Central memory CD8-positive, alpha-beta T cell (primary cell): ENCODE measurements around the gene THSD8.
"Not testable (repeated sequence)": the region's sequence is repeated elsewhere in the genome, so short reads cannot be mapped to it uniquely, and the experiment has no call there.

ENCODE experiments used
- ATAC-seq: fragments of 150-1000 bp; cut with Tn5 transposase; replicated peaks from 2 replicates; pipeline ENCODE4 v1.10.0; 2022; ENCODE audit warnings: mild to moderate bottlenecking, moderate FRiP score, moderate number of reproducible peaks; ENCODE audit not compliant: poor library complexity, severe bottlenecking; ENCODE audit errors: extremely low read depth
- DNase-seq, 2 donors: peaks; one replicate each; pipeline ENCODE4 v3.0.0; 2021; ENCODE audit warnings: low spot score in 2 of 2
- H3K27ac Mint-ChIP-seq: one replicate; pipeline ENCODE4 v1.8.0; 2022; ENCODE audit warnings: low read depth, mild to moderate bottlenecking, moderate library complexity, mixed read lengths
- H3K27me3 Mint-ChIP-seq: one replicate; pipeline ENCODE4 v1.8.0; 2022; ENCODE audit warnings: mixed read lengths
- H3K36me3 Mint-ChIP-seq: one replicate; pipeline ENCODE4 v1.8.0; 2022; ENCODE audit warnings: mild to moderate bottlenecking, moderate library complexity, mixed read lengths; ENCODE audit not compliant: insufficient read depth
- H3K4me1 Mint-ChIP-seq: one replicate; pipeline ENCODE4 v1.8.0; 2022; ENCODE audit warnings: mixed read lengths
- H3K4me3 Mint-ChIP-seq: one replicate; pipeline ENCODE4 v1.8.0; 2022; ENCODE audit warnings: mild to moderate bottlenecking, moderate library complexity, mixed read lengths
- H3K9me3 Mint-ChIP-seq: one replicate; pipeline ENCODE4 v1.8.0; 2022; ENCODE audit warnings: mixed read lengths

THSD8 gene

DNA sequence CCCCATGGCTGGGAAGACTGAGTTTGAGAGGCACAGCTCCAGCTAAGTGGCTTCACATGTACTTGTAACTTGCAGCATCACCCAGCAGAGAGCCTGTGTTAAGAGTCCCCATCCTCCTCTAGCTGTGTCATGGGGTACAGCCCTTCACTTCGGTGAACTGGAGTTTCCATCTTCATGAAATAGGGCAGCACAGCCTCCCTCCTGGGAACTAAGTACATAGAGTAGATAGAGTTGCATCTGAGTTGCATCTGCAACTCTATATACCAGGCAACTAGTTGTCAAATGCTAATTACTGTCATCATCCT, 1.5 kb upstream of the THSD8 start:
- Mint-ChIP-seq H3K27ac (no peak overlapping the region), H3K36me3 (peaks cover 13% of the 10 kb centered on the region), H3K4me1 (peaks cover 26% of the 10 kb centered on the region), H3K4me3 (peak overlapping the region; percentile 83), H3K9me3 (no peaks in the 10 kb centered on the region), H3K27me3 (no peaks in the 10 kb centered on the region)
- ATAC-seq = no peak
- DNase-seq = no peak

DNA sequence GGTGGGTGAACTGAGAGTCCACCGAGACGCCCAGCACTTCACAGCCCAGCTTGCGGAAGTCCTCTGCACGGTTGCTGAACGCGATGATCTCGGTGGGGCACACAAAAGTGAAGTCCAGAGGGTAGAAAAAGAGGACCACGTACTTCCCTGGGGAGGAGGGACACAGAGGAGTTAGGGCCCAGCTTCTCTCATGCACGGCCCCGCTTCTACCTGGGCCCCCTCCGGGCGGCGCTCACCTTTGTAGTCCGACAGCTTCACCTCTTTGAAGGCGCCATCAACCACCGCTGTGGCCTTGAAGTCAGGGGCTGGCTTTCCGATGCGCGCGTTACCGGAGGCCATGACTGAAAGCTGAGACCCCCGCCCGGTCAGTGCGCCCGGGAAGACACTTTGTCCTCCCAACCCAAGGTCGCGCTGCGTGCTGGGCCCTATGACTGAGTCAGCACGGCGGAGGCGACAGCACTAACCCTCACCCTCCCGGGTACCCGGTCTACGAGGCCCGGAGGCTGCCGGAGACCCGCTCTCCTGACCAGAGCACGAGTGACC, 875 bp upstream of the THSD8 start:
- H3K4me1 Mint-ChIP-seq = peaks cover 22% of the 10 kb centered on the region
- ATAC-seq (no peak), DNase-seq (no peak)
- H3K9me3 Mint-ChIP-seq = no peaks in the 10 kb centered on the region
- H3K36me3 Mint-ChIP-seq = peaks cover 13% of the 10 kb centered on the region
- peak overlapping the region; percentile 83 for H3K4me3 Mint-ChIP-seq
- peak overlapping the region; percentile 61 for H3K27ac Mint-ChIP-seq
- no peaks in the 10 kb centered on the region for H3K27me3 Mint-ChIP-seq

DNA sequence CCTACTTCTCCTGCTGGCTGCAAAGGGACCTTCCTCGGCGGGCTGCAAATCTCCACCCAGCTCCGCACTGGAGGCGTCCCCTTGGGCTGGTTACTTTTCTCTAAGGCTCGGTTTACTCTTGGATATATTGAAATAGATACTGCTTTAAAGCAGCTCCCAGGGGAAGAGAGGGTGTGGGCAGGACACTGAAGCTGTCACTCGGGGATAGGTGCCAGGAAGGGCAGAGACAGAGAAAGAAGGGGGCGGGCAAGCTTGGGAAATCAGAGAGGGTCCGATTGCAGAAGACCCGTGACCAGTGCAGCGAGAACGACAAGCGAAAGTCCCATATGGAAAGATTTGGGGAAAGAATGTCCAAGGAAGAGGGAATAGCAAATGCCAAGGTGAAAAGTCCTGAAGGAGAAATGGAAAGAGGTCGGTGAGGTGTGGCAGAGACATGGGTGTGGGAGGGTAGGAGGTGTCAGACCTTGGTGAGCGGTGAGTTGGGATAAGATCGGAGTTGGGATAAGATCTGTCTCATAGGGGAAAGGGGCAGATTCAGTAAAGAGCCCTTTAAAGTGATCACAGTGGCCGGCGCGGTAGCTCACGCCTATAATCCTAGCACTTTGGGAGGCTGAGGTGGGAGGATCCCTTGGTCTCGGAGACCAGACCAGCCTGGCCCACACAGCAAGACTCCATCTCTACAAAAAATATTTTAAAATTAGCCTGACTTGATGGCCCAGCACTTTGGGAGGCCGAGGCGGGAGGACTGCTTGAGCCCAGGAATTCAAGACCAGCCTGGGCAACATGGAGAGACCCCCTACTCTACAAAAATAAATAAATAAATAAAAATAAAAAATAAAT, 618 bp downstream of the THSD8 start:
- Mint-ChIP-seq H3K27ac (peak overlapping the region; percentile 29), H3K4me1 (peaks cover 26% of the 10 kb centered on the region), H3K9me3 (no peaks in the 10 kb centered on the region), H3K4me3 (peak overlapping the region; percentile 83), H3K36me3 (peaks cover 15% of the 10 kb centered on the region), H3K27me3 (no peaks in the 10 kb centered on the region)
- DNase-seq (no peak), ATAC-seq (no peak)

DNA sequence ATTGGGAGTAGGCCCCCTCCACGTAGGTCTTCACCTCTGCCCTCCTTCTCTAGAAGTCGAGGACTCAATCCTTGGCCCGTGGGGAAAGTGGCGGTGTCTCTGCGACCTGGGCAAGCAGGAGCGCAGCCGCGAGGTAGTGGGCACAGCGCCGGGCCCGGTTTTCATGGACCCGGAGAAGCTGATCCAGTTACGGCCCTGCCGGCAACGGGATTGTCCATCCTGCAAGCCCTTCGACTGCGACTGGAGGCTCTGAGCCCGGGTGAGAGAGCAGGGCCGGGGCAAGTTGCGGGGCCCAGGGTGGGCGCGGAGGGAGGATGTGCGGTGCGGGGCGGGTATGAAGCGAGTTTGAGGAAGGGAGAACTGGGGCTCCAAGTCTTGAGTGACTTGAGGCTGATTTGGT, 2.2 kb downstream of the THSD8 start:
- no peak overlapping the region for H3K4me3 Mint-ChIP-seq
- peaks cover 16% of the 10 kb centered on the region for H3K36me3 Mint-ChIP-seq
- H3K27me3 Mint-ChIP-seq = no peaks in the 10 kb centered on the region
- no peak for ATAC-seq
- peaks cover 26% of the 10 kb centered on the region for H3K4me1 Mint-ChIP-seq
- H3K27ac Mint-ChIP-seq = no peak overlapping the region
- DNase-seq = no peak
- no peaks in the 10 kb centered on the region for H3K9me3 Mint-ChIP-seq

DNA sequence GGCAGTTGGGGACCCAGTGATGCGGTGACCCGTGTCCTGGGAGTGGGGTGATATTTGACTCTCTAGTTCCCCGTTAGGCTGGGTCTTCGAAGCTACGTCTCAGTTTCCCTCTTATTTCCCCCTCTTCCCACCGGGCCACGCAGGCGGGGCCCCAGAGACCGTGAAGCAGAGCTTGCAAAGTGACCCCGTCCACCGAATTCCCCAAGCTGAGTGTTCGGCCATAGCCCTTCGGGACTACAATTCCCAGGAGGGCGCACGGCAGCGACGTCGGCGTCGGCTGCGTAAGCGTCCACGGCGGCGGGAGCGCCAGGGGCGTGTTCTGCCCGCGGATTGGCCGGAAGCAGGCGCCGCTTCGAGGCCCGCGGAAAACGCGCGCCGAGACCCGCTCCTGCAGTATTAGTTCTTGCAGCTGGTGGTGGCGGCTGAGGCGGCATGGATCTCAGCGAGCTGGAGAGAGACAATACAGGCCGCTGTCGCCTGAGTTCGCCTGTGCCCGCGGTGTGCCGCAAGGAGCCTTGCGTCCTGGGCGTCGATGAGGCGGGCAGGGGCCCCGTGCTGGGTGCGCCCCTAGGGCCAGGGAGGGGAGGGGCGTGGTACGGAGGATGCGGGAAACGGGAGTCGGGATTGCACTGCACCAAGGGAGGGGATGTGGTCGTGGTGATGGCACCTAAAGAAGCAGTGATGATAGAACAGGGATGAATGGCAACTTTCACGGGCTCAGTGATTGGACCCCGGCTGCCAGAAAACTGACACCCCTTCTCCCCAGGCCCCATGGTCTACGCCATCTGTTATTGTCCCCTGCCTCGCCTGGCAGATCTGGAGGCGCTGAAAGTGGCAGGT, 4.6 kb downstream of the THSD8 start, which contains the start of gene RNASEH2A:
RNASEH2A (plus strand) TSS at position 343 of the 840 bp plus-strand sequence; CDS start at position 433, 90 bp downstream.
- peak within 1 kb of the TSS; percentile 94 for H3K4me3 Mint-ChIP-seq
- H3K27ac Mint-ChIP-seq = peak within 1 kb of the TSS; percentile 59
- DNase-seq (peak; percentile 65 to 75), ATAC-seq (peak; percentile 92)
- H3K27me3 Mint-ChIP-seq = no peaks in the 10 kb centered on the region
- peaks cover 8% of the 10 kb centered on the region for H3K36me3 Mint-ChIP-seq
- H3K4me1 Mint-ChIP-seq = peaks cover 19% of the 10 kb centered on the region
- no peaks in the 10 kb centered on the region for H3K9me3 Mint-ChIP-seq

DNA sequence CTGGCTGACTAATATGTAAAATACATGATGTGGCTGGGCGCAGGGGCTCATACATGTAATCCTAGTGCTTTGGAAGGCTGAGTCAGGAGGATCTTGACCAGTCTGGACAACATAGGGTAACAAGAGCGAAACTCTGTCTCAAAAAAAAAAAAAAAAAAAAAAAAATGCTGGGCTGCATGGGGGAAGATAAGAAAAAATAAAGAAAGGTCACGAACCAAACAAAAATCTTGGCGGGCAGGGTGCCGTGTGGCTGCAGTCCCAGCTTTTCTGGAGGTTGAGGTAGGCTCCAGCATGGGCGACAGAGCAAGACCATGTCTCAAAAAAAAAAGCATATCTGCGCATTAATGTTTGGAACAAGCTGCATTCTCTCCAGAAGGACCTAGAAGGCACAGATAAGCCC, 13.2 kb downstream of the THSD8 start:
- no peaks in the 10 kb centered on the region for H3K27me3 Mint-ChIP-seq
- DNase-seq (no peak), ATAC-seq (no peak)
- H3K27ac Mint-ChIP-seq = no peak overlapping the region
- H3K4me1 Mint-ChIP-seq = no peaks in the 10 kb centered on the region
- H3K9me3 Mint-ChIP-seq = no peaks in the 10 kb centered on the region
- no peak overlapping the region for H3K4me3 Mint-ChIP-seq
- peaks cover 12% of the 10 kb centered on the region for H3K36me3 Mint-ChIP-seq

DNA sequence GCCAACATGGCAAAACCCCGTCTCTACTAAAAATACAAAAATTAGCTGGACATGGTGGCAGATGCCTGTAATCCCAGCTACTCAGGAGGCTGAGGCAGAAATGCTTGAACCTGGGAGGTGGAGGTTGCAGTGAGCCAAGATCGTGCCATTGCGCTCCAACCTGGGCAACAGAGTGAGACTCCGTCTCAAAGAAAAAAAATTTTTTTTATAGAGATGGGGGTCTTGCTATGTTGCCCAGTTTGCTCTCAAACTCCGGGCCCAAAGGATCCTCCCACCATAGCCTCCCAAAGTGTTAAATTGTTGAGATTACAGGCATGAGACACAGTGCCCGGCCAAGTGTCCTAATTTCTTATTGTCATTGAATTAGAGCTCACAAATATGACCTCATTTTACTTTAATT, 15.3 kb downstream of the THSD8 start:
- peaks cover 12% of the 10 kb centered on the region for H3K36me3 Mint-ChIP-seq
- not testable (repeated sequence) for H3K4me1 Mint-ChIP-seq, H3K27ac Mint-ChIP-seq, H3K9me3 Mint-ChIP-seq, DNase-seq, ATAC-seq, H3K4me3 Mint-ChIP-seq, H3K27me3 Mint-ChIP-seq

DNA sequence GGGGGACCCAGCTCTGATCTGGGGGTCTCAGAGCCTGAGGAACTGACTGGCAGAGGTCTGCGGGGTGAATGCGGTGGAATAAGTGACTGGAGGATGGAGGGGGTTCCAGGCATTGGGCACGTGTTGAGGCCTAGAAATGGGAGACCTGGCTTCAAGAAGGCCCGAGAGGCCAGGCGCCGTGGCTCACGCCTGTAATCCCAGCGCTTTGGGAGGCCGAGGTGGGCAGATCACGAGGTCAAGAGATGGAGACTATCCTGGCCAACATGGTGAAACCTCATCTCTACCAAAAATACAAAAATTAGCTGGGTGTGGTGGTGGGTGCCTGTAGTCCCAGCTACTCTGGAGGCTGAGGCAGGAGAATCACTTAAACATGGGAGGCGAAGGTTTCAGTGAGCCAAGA, 15.9 kb downstream of the THSD8 start:
- DNase-seq, H3K36me3 Mint-ChIP-seq, H3K9me3 Mint-ChIP-seq, H3K27me3 Mint-ChIP-seq, ATAC-seq, H3K27ac Mint-ChIP-seq, H3K4me3 Mint-ChIP-seq, H3K4me1 Mint-ChIP-seq: not testable (repeated sequence)

DNA sequence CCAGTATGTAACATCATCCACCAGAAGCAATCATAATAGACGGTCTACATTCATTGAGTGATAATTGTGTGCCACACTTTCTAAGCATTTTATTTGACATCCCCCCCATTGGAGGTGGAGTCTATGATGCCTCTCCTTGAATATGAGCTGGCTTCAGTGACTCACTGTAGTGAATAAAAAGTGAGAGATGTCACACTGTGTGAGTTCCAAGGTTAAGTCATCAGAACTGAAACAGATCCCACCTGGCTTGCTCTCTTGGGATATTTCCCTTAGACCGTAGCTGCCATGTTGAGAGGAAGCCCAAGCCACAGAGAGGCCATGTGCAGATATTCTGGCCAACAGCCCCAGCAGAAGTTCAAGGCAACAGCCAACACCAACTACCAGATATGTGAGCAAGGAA, 19.9 kb downstream of the THSD8 start:
- ATAC-seq (no peak), DNase-seq (no peak)
- H3K4me3 Mint-ChIP-seq = no peak overlapping the region
- no peaks in the 10 kb centered on the region for H3K9me3 Mint-ChIP-seq
- H3K27me3 Mint-ChIP-seq = peaks cover 23% of the 10 kb centered on the region
- no peak overlapping the region for H3K27ac Mint-ChIP-seq
- H3K4me1 Mint-ChIP-seq = peaks cover 8% of the 10 kb centered on the region
- no peaks in the 10 kb centered on the region for H3K36me3 Mint-ChIP-seq

DNA sequence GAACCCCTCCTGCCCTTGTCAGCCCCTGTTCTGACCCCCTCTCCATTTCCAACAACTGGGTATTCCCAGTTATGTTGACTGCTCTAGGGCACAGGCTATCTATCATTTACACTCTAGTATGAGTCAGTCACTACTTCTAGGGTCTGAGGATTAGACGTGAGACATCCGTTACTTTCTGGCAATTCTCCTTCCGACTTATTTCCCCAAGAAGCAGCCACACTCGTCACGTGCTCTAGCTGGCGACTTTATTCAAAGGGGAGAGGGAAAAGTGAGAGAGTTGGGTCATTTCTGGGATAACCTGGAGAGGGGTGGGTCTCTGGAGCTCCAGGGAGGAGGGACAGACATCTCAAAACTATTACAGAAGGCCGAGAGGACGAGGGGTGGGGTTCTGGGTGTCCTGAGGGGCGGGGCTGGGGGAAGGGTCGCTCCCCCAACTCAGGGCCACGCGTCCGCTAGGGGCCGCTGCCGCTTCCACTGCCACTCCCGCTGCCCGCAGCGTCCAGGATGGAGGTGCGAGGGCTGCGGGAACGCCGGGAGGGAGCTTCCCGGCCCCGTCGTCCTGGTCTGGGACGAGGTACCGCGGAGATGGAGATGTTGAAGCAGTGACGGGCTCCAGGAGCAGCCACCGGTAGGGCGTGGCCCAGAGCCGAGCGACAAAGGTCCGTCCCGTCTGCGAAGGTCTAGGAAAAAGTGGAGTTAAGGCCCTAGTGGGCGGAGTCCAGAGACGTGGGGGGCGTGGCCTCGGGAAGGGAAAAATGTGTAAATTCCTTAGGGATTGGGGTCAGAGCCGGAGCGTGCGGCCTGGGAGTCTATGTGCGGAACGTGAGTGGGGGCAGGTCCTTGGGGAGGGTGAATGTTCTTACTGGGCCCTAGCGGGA, 23.6 kb downstream of the THSD8 start:
- no peak for ATAC-seq
- Mint-ChIP-seq H3K27me3 (peaks cover 54% of the 10 kb centered on the region), H3K36me3 (peaks cover 1% of the 10 kb centered on the region), H3K9me3 (no peaks in the 10 kb centered on the region), H3K4me3 (no peak overlapping the region), H3K4me1 (peaks cover 8% of the 10 kb centered on the region), H3K27ac (no peak overlapping the region)
- DNase-seq = no peak

DNA sequence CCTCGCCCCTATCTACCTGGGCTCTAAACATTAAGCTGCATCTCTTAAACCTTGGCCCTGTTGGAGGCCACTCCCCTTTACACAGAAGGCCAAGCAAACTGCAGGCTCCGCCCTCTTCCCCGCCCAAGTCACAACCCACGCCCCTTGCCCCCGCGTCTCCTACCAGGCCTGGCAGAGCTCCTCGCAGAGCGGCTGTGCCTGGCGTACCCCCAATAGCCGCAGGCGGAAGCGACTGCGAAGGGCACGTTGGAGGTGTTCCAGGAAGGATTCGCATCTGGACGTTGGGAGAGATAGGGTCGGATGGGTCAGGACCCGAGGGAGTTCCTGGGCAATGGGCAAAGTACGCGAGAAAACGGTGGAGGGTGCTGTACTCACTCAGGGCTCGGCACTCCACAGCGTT, 26.6 kb downstream of the THSD8 start:
- Mint-ChIP-seq H3K4me1 (peaks cover 26% of the 10 kb centered on the region), H3K9me3 (no peaks in the 10 kb centered on the region), H3K27me3 (peaks cover 84% of the 10 kb centered on the region), H3K4me3 (no peak overlapping the region), H3K27ac (no peak overlapping the region), H3K36me3 (peaks cover 5% of the 10 kb centered on the region)
- no peak for DNase-seq
- ATAC-seq = no peak

DNA sequence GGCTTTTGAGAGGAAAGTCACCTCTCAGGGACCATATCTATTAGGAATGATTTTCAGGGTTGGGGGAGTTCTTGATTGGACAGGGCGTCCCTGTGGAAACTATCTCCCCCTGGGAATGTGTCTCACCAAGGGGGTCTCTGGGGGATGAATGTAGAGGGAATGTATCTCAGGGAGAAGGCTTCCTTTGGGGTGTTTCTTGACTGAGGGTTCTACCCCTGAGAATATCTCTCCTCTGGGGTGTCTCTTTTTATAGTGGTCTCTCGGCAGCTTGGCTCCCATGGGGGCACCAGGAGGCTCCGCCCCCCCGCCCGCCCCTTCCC, 31.5 kb downstream of the THSD8 start:
- H3K4me3 Mint-ChIP-seq = peak overlapping the region; percentile 49
- peaks cover 82% of the 10 kb centered on the region for H3K27me3 Mint-ChIP-seq
- peaks cover 10% of the 10 kb centered on the region for H3K36me3 Mint-ChIP-seq
- H3K4me1 Mint-ChIP-seq = peaks cover 18% of the 10 kb centered on the region
- DNase-seq (no peak), ATAC-seq (no peak)
- H3K9me3 Mint-ChIP-seq = no peaks in the 10 kb centered on the region
- no peak overlapping the region for H3K27ac Mint-ChIP-seq
